Keratinocyte (primary cell): Measurements from ENCODE around the gene SGIP1. TPM values are rescaled to one million over a fixed set of nuclear protein-coding genes. Genes with fewer than 3 reads are reported as not detected.

Experiments
- DNase-seq: peaks from one replicate; pipeline ENCODE4 v3.0.0-alpha.2; 2011; ENCODE audit warnings: low read depth, missing footprints, low spot score
- FAIRE-seq: peaks from 2 replicates; lab custom pipeline; 2011; peaks lifted over from hg19 to GRCh38; lab: Jason Lieb, UNC
- H2AFZ ChIP-seq: 2 replicates; pipeline ENCODE4 v1.6.0; 2012; ENCODE audit warnings: low read length, control low read depth, inconsistent platforms; ENCODE audit not compliant: control insufficient read depth
- H3K27ac ChIP-seq: 2 replicates; pipeline ENCODE4 v1.5.1; 2011; ENCODE audit warnings: low read length; ENCODE audit not compliant: control insufficient read depth, insufficient read depth
- H3K27me3 ChIP-seq: 3 replicates; pipeline ENCODE4 v1.6.0; 2011; ENCODE audit warnings: low read length; ENCODE audit not compliant: control insufficient read depth, insufficient read depth; ENCODE audit errors: extremely low read depth
- H3K36me3 ChIP-seq, 2 experiments: 2 replicates in 1 of 2; 3 replicates in 1 of 2; pipeline ENCODE4 v1.5.1; 2011; ENCODE audit warnings: low read length in 2 of 2, mild to moderate bottlenecking in 1 of 2; ENCODE audit not compliant: control insufficient read depth in 2 of 2, insufficient read depth in 2 of 2; ENCODE audit errors: extremely low read depth in 1 of 2
- H3K4me1 ChIP-seq: 3 replicates; pipeline ENCODE4 v1.5.1; 2011; ENCODE audit warnings: low read length; ENCODE audit not compliant: control insufficient read depth, insufficient read depth; ENCODE audit errors: extremely low read depth
- H3K4me2 ChIP-seq: 3 replicates; pipeline ENCODE4 v1.6.0; 2011; ENCODE audit warnings: low read depth, low read length; ENCODE audit not compliant: control insufficient read depth, insufficient read depth; ENCODE audit errors: extremely low read depth
- H3K4me3 ChIP-seq, 3 experiments: fragments of 200-600 bp in 1 of 3; sonication (generic) in 1 of 3; 2 replicates in 2 of 3; 3 replicates in 1 of 3; pipeline ENCODE4 v1.5.1; 2011 to 2016; ENCODE audit warnings: low read length in 3 of 3, mild to moderate bottlenecking in 3 of 3, control low read depth in 2 of 3, inconsistent platforms in 1 of 3, low read depth in 1 of 3, mixed read lengths in 1 of 3, mixed run types in 1 of 3, moderate library complexity in 1 of 3; ENCODE audit not compliant: control insufficient read depth in 2 of 3, insufficient read depth in 2 of 3; ENCODE audit errors: extremely low read depth in 1 of 3
- H3K79me2 ChIP-seq: 2 replicates; pipeline ENCODE4 v1.6.0; 2012; ENCODE audit warnings: low read length; ENCODE audit not compliant: control insufficient read depth, insufficient read depth
- H3K9ac ChIP-seq: 3 replicates; pipeline ENCODE4 v1.6.0; 2011; ENCODE audit warnings: low read length; ENCODE audit not compliant: control insufficient read depth, insufficient read depth; ENCODE audit errors: extremely low read depth
- H3K9me1 ChIP-seq: 3 replicates; pipeline ENCODE4 v1.6.0; 2011; ENCODE audit warnings: low read length; ENCODE audit not compliant: control insufficient read depth, insufficient read depth; ENCODE audit errors: extremely low read depth
- H3K9me3 ChIP-seq: 2 replicates; pipeline ENCODE4 v1.5.1; 2012; ENCODE audit warnings: low read depth, low read length; ENCODE audit not compliant: control insufficient read depth
- H4K20me1 ChIP-seq: 3 replicates; pipeline ENCODE4 v1.6.0; 2011; ENCODE audit warnings: low read length; ENCODE audit not compliant: control insufficient read depth, insufficient read depth; ENCODE audit errors: extremely low read depth
- EZH2 ChIP-seq: IDR thresholded peaks from one replicate; pipeline ENCODE4 v1.6.1; 2012; ENCODE audit warnings: inconsistent platforms, mild to moderate bottlenecking, low read length, moderate library complexity
- dilution Hi-C: fragments of 300-500 bp; cut with MboI; formaldehyde crosslinking; loops from one replicate; pipeline ENCODE4 v1.7.0; 2020; ENCODE audit warnings: low sequenced_read_pairs; ENCODE audit not compliant: extremely low pct_ligation_motif_present
- polyA plus RNA-seq, 5 experiments: library from polyadenylated mRNA; depleted of rRNA in 3 of 5; stranded (reverse) in 3 of 5; stranded (forward) in 1 of 5; unstranded in 1 of 5; fragments of >200 nt; gene quantifications; 1 replicate in 1 of 5; 2 replicates in 3 of 5; 3 replicates in 1 of 5; pipeline versions ENCODE4 v1.2.1 to v1.2.3, GENCODE V29; 2011 to 2012; ENCODE audit warnings: missing spikeins in 2 of 5, low read depth in 1 of 5, low replicate concordance in 1 of 5
- TF ChIP-seq, protein P1 (sequence below), 3 experiments: IDR thresholded peaks in 1 of 3; conservative IDR thresholded peaks in 1 of 3; optimal IDR thresholded peaks in 1 of 3; 2 replicates in 2 of 3; 3 replicates in 1 of 3; pipeline versions ENCODE3 to v1.5.1; 2011; ENCODE audit warnings: low read length in 3 of 3, mild to moderate bottlenecking in 3 of 3, moderate library complexity in 2 of 3, control low read depth in 1 of 3, inconsistent platforms in 1 of 3; ENCODE audit not compliant: insufficient read depth in 2 of 3; ENCODE audit errors: extremely low read depth in 1 of 3

Gene SGIP1
- polyA plus RNA-seq, 1 donor (not counting 4 experiments of a cell fraction or from before 2014, with no cell fraction given) = 0.05 TPM

DNA sequence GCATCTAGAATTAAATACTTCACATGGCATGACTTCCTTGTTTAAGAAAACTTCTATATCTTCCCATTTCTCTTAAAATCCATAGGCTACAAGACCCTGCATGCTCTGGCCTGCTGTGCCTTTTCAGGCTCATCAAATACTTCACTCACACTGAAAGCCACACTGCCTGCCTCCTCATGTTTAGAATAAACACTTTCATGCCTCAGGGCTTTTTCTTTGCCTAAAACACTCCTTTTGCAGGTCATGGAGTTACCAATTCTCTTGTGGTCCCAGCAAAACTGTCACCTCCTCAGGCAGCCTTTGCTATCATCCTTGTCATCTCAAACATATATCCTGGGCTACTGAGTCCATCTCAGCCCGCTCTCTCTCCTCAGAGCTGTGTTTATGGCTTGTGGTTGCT, 5.5 kb downstream of the SGIP1 start:
- Histone ChIP-seq H3K4me2 (peak overlapping the region; percentile 33), H2AFZ (no peak overlapping the region), H3K36me3 (no peaks in the 10 kb centered on the region), H3K4me3 (no peak overlapping the region), H3K9me3 (no peaks in the 10 kb centered on the region), H3K9me1 (no peaks in the 10 kb centered on the region), H3K79me2 (no peaks in the 10 kb centered on the region), H3K4me1 (peaks cover 18% of the 10 kb centered on the region), H3K27me3 (no peaks in the 10 kb centered on the region), H3K27ac (no peak overlapping the region), H4K20me1 (no peaks in the 10 kb centered on the region), H3K9ac (no peak overlapping the region)
- no peak for TF ChIP-seq EZH2
- TF ChIP-seq, protein P1, sequence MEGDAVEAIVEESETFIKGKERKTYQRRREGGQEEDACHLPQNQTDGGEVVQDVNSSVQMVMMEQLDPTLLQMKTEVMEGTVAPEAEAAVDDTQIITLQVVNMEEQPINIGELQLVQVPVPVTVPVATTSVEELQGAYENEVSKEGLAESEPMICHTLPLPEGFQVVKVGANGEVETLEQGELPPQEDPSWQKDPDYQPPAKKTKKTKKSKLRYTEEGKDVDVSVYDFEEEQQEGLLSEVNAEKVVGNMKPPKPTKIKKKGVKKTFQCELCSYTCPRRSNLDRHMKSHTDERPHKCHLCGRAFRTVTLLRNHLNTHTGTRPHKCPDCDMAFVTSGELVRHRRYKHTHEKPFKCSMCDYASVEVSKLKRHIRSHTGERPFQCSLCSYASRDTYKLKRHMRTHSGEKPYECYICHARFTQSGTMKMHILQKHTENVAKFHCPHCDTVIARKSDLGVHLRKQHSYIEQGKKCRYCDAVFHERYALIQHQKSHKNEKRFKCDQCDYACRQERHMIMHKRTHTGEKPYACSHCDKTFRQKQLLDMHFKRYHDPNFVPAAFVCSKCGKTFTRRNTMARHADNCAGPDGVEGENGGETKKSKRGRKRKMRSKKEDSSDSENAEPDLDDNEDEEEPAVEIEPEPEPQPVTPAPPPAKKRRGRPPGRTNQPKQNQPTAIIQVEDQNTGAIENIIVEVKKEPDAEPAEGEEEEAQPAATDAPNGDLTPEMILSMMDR (optimal IDR thresholded peaks at IDR 0.05 in 1 of 3, IDR thresholded peaks at IDR 0.05 in 1 of 3, conservative IDR thresholded peaks at IDR 0.05 in 1 of 3; ENCODE audit: extremely low read depth in 1 of 3, insufficient read depth in 2 of 3, low read length in 3 of 3) = no peak
- peak; percentile 86 for FAIRE-seq
- dilution Hi-C loops = no loop called here
- DNase-seq = peak; percentile 41

DNA sequence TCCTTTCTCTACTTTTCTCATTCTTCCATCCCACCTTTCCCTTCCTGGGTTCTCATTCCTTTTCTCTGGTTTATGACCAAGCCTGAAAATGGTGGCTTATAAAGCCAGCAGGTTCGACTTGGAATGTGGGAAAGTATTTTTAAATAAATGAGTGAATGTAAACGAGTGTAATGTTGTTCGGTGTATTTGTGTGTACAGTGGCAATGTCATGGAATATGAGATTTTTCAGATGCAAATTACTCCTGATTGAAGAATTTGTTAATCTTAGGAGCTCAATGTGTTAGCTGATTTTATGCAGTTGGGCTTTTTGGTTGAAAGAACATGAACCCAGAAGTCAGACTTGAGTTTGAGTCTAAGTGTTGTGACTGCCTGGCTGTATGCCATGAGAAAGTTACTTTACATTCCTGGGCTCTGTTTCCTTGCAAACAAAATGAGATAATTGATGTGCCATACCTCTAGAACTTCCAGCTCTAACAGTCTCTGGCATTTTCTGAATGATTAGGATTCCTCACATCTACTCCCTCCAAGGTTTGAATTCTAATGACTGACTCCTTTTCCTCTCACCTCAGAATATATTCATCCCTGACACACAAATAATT, 6.6 kb downstream of the SGIP1 start:
- H2AFZ ChIP-seq = no peak overlapping the region
- no peaks in the 10 kb centered on the region for H3K36me3 ChIP-seq
- no peak overlapping the region for H3K4me2 ChIP-seq
- H4K20me1 ChIP-seq = no peaks in the 10 kb centered on the region
- H3K9ac ChIP-seq = no peak overlapping the region
- no peak overlapping the region for H3K4me3 ChIP-seq
- no peaks in the 10 kb centered on the region for H3K79me2 ChIP-seq
- no peaks in the 10 kb centered on the region for H3K9me1 ChIP-seq
- DNase-seq = no peak
- peak; percentile 67 for FAIRE-seq
- no peak overlapping the region for H3K27ac ChIP-seq
- TF ChIP-seq, protein P1 (optimal IDR thresholded peaks at IDR 0.05 in 1 of 3, IDR thresholded peaks at IDR 0.05 in 1 of 3, conservative IDR thresholded peaks at IDR 0.05 in 1 of 3; ENCODE audit: extremely low read depth in 1 of 3, insufficient read depth in 2 of 3, low read length in 3 of 3) = no peak
- TF ChIP-seq EZH2 = no peak
- H3K27me3 ChIP-seq = no peaks in the 10 kb centered on the region
- dilution Hi-C loops = no loop called here
- H3K9me3 ChIP-seq = no peaks in the 10 kb centered on the region
- peaks cover 18% of the 10 kb centered on the region for H3K4me1 ChIP-seq
